OCI-LY3 (cell line): ENCODE data around the gene LZTS2.

Experiments
- H2AFZ ChIP-seq: fragments of 200-600, 300-600 bp; shearing (Covaris generic); 2 replicates; pipeline ENCODE4 v1.6.0; 2014; ENCODE audit warnings: antibody characterized with exemption, low read depth, low read length
- H3K27ac ChIP-seq: fragments of 200-600, 300-600 bp; sonication (generic); 2 replicates; pipeline ENCODE4 v1.5.1; 2014; ENCODE audit warnings: mild to moderate bottlenecking, low read length, moderate library complexity, mixed read lengths
- H3K27me3 ChIP-seq: fragments of 200-600, 300-600 bp; sonication (generic); 2 replicates; pipeline ENCODE4 v1.6.1; 2014; ENCODE audit warnings: low read depth, low read length, mixed read lengths
- H3K36me3 ChIP-seq: fragments of 200-600, 300-600 bp; sonication (generic); replicated peaks from 2 replicates; pipeline ENCODE3; 2014; ENCODE audit warnings: low read depth, low read length, mixed read lengths
- H3K4me1 ChIP-seq: fragments of 300-600, 200-600 bp; sonication (generic); 2 replicates; pipeline ENCODE4 v1.6.1; 2014; ENCODE audit warnings: low read length, mixed read lengths
- H3K4me2 ChIP-seq: fragments of 200-600, 300-600 bp; sonication (generic); 2 replicates; pipeline ENCODE4 v1.6.1; 2014; ENCODE audit warnings: low read length, mixed read lengths
- H3K4me3 ChIP-seq: fragments of 300-600, 200-600 bp; sonication (generic); 2 replicates; pipeline ENCODE4 v1.5.1; 2014; ENCODE audit warnings: antibody characterized with exemption, mild to moderate bottlenecking, low read length, moderate library complexity
- H3K79me2 ChIP-seq: fragments of 300-600, 200-600 bp; shearing (Covaris generic); 2 replicates; pipeline ENCODE4 v1.6.1; 2014; ENCODE audit warnings: mild to moderate bottlenecking, low read length, mixed read lengths
- H3K9ac ChIP-seq: fragments of 300-600, 200-600 bp; shearing (Covaris generic); 2 replicates; pipeline ENCODE4 v1.6.0; 2014; ENCODE audit warnings: mild to moderate bottlenecking, low read length, moderate library complexity
- H3K9me3 ChIP-seq: fragments of 200-600, 300-600 bp; shearing (Covaris generic); 2 replicates; pipeline ENCODE4 v1.6.1; 2014; ENCODE audit warnings: low read length, mixed read lengths; ENCODE audit not compliant: insufficient read depth
- H4K20me1 ChIP-seq: fragments of 200-600, 300-600 bp; sonication (generic); 2 replicates; pipeline ENCODE4 v1.6.1; 2016; ENCODE audit warnings: low read length, mixed read lengths; ENCODE audit not compliant: insufficient read depth
- CTCF ChIP-seq: fragments of 200-600, 300-600 bp; sonication (generic); IDR thresholded peaks from 2 replicates; pipeline ENCODE4 v1.5.1; 2014; ENCODE audit warnings: antibody characterized with exemption, low read length, low read depth
- EZH2phosphoT487 ChIP-seq: fragments of 200-600 bp; shearing (Covaris generic); IDR thresholded peaks from 2 replicates; pipeline ENCODE4 v1.6.1; 2018; ENCODE audit warnings: antibody characterized with exemption, mixed run types, low read depth

Gene LZTS2

GRCh38 chr10:101014230-101014884 lies 14.7 kb downstream of the LZTS2 start:
- Histone ChIP-seq H2AFZ (no peak overlapping the region), H3K4me2 (0 out of 2 replicates have a peak overlapping the region, but pooled peaks have one; percentile 26), H3K4me3 (no peak overlapping the region), H3K36me3 (no peaks in the 10 kb centered on the region), H3K9me3 (no peaks in the 10 kb centered on the region), H3K79me2 (no peaks in the 10 kb centered on the region), H4K20me1 (no peaks in the 10 kb centered on the region), H3K9ac (no peak overlapping the region), H3K27me3 (peaks cover 19% of the 10 kb centered on the region), H3K27ac (no peak overlapping the region), H3K4me1 (peaks cover 19% of the 10 kb centered on the region)
- TF ChIP-seq CTCF (peak; percentile 68), EZH2phosphoT487 (no peak)

- Histone ChIP-seq H3K79me2 (no peaks in the 10 kb centered on the region), H3K4me2 (no peak overlapping the region), H3K27me3 (peaks cover 19% of the 10 kb centered on the region), H3K9me3 (no peaks in the 10 kb centered on the region), H3K36me3 (no peaks in the 10 kb centered on the region), H4K20me1 (no peaks in the 10 kb centered on the region), H3K4me3 (no peak overlapping the region), H3K9ac (no peak overlapping the region), H3K27ac (no peak overlapping the region), H2AFZ (no peak overlapping the region), H3K4me1 (peaks cover 19% of the 10 kb centered on the region)
- TF ChIP-seq EZH2phosphoT487 = no peak
- TF ChIP-seq CTCF = no peak
Measured at GRCh38 chr10:101014966-101015581, 15.5 kb downstream of the LZTS2 start.

GRCh38 chr10:101015582-101015973 lies 16.0 kb downstream of the LZTS2 start:
- Histone ChIP-seq H4K20me1 (no peaks in the 10 kb centered on the region), H3K27me3 (peaks cover 19% of the 10 kb centered on the region), H3K36me3 (no peaks in the 10 kb centered on the region), H3K4me1 (peaks cover 19% of the 10 kb centered on the region), H3K9ac (no peak overlapping the region), H3K4me2 (no peak overlapping the region), H3K4me3 (no peak overlapping the region), H3K27ac (no peak overlapping the region), H2AFZ (no peak overlapping the region), H3K9me3 (no peaks in the 10 kb centered on the region), H3K79me2 (no peaks in the 10 kb centered on the region)
- TF ChIP-seq CTCF (no peak), EZH2phosphoT487 (no peak)

GRCh38 chr10:101016814-101017213 lies 17.2 kb downstream of the LZTS2 start:
- Histone ChIP-seq H3K9me3 (no peaks in the 10 kb centered on the region), H3K4me3 (no peak overlapping the region), H3K27ac (no peak overlapping the region), H3K9ac (no peak overlapping the region), H3K79me2 (no peaks in the 10 kb centered on the region), H3K4me2 (no peak overlapping the region), H3K27me3 (peaks cover 19% of the 10 kb centered on the region), H4K20me1 (no peaks in the 10 kb centered on the region), H3K36me3 (no peaks in the 10 kb centered on the region), H2AFZ (no peak overlapping the region), H3K4me1 (peaks cover 19% of the 10 kb centered on the region)
- TF ChIP-seq EZH2phosphoT487 (no peak), CTCF (no peak)
